Type B pancreatic cell (in vitro differentiated cells): Measurements from ENCODE around the gene USP19. TPM values are rescaled to one million over a fixed set of nuclear protein-coding genes. Genes with fewer than 3 reads are reported as not detected.

ENCODE experiments used
- DNase-seq: peaks from one replicate; pipeline ENCODE4 v3.0.0; 2021; ENCODE audit warnings: mixed read lengths; ENCODE audit not compliant: unreplicated experiment; ENCODE audit errors: extremely low spot score
- H3K27ac Mint-ChIP-seq: 2 replicates; pipeline ENCODE4 v1.8.0; 2021; ENCODE audit warnings: mild to moderate bottlenecking, mixed read lengths
- H3K27me3 Mint-ChIP-seq: 2 replicates; pipeline ENCODE4 v1.8.0; 2021; ENCODE audit warnings: mixed read lengths
- H3K36me3 Mint-ChIP-seq: 2 replicates; pipeline ENCODE4 v1.8.0; 2021; ENCODE audit warnings: mixed read lengths
- H3K4me1 Mint-ChIP-seq: one replicate; pipeline ENCODE4 v1.8.0; 2021; ENCODE audit warnings: mixed read lengths; ENCODE audit not compliant: unreplicated experiment
- H3K4me3 Mint-ChIP-seq: 2 replicates; pipeline ENCODE4 v1.8.0; 2021; ENCODE audit warnings: mild to moderate bottlenecking, mixed read lengths
- H3K9me3 Mint-ChIP-seq: 2 replicates; pipeline ENCODE4 v1.8.0; 2021; ENCODE audit warnings: mixed read lengths
- CTCF ChIP-seq: fragments of 200-600 bp; sonication (generic); conservative IDR thresholded peaks from 2 replicates; pipeline ENCODE4 v1.5.0; 2021; ENCODE audit warnings: antibody characterized with exemption, mild to moderate bottlenecking
- total RNA-seq: library from RNA; stranded (reverse); gene quantifications from 2 replicates; pipeline ENCODE4 v1.2.1, GENCODE V29; 2021; ENCODE audit warnings: low replicate concordance

The USP19 gene
- total RNA-seq, 1 donor from 2014 or later: 86.4 TPM

- peak overlapping the region; percentile 34 for H3K4me3 Mint-ChIP-seq
Measured at GRCh38 chr3:49163609-49164008, 43.0 kb upstream of the USP19 start.

GRCh38 chr3:49162751-49163419, 42.3 kb upstream of the USP19 start:
- H3K4me3 Mint-ChIP-seq: no peak overlapping the region

More at GRCh38 chr3:49163609-49164008, 43.0 kb upstream of the USP19 start:
- Mint-ChIP-seq H3K27ac (no peak overlapping the region), H3K27me3 (no peaks in the 10 kb centered on the region), H3K36me3 (peaks cover 4% of the 10 kb centered on the region), H3K4me1 (peaks cover 17% of the 10 kb centered on the region), H3K9me3 (no peaks in the 10 kb centered on the region)
- DNase-seq: no peak
- TF ChIP-seq CTCF: no peak

GRCh38 chr3:49161808-49162530, 41.3 kb upstream of the USP19 start:
- H3K4me1 Mint-ChIP-seq: peaks cover 21% of the 10 kb centered on the region
- TF ChIP-seq CTCF: no peak
- H3K27me3 Mint-ChIP-seq: no peaks in the 10 kb centered on the region
- H3K27ac Mint-ChIP-seq: no peak overlapping the region
- H3K36me3 Mint-ChIP-seq: peaks cover 4% of the 10 kb centered on the region
- H3K9me3 Mint-ChIP-seq: no peaks in the 10 kb centered on the region
- DNase-seq: no peak
- H3K4me3 Mint-ChIP-seq: no peak overlapping the region

More at GRCh38 chr3:49162751-49163419, 42.3 kb upstream of the USP19 start:
- peaks cover 21% of the 10 kb centered on the region for H3K4me1 Mint-ChIP-seq
- no peaks in the 10 kb centered on the region for H3K9me3 Mint-ChIP-seq
- H3K36me3 Mint-ChIP-seq: peaks cover 4% of the 10 kb centered on the region
- DNase-seq: no peak
- no peak for TF ChIP-seq CTCF
- no peaks in the 10 kb centered on the region for H3K27me3 Mint-ChIP-seq
- H3K27ac Mint-ChIP-seq: no peak overlapping the region

GRCh38 chr3:49161197-49161596, 40.6 kb upstream of the USP19 start:
- Mint-ChIP-seq H3K4me1 (peaks cover 21% of the 10 kb centered on the region), H3K36me3 (peaks cover 4% of the 10 kb centered on the region), H3K4me3 (no peak overlapping the region), H3K27me3 (no peaks in the 10 kb centered on the region), H3K27ac (no peak overlapping the region), H3K9me3 (no peaks in the 10 kb centered on the region)
- TF ChIP-seq CTCF: no peak
- no peak for DNase-seq

- H3K36me3 Mint-ChIP-seq: no peaks in the 10 kb centered on the region
- H3K27me3 Mint-ChIP-seq: no peaks in the 10 kb centered on the region
- H3K27ac Mint-ChIP-seq: no peak overlapping the region
- no peak for DNase-seq
- TF ChIP-seq CTCF: no peak
- H3K4me1 Mint-ChIP-seq: peaks cover 5% of the 10 kb centered on the region
- no peak overlapping the region for H3K4me3 Mint-ChIP-seq
- no peaks in the 10 kb centered on the region for H3K9me3 Mint-ChIP-seq
Measured at GRCh38 chr3:49158792-49159191, 38.2 kb upstream of the USP19 start.
